AG04450 (cell line): ENCODE measurements around the gene EFNA5. TPM values are rescaled to one million over a fixed set of nuclear protein-coding genes. Genes with fewer than 3 reads are reported as not detected.

Experiments
- CTCF ChIA-PET: fragments of 300-600, 350-600 bp; formaldehyde crosslinking; extraction: SDS; loops from one replicate; lab custom pipeline; 2022; ENCODE audit warnings: antibody characterized with exemption, inconsistent platforms; lab: Charles Lee
- POLR2A ChIA-PET: fragments of 350-600 bp; formaldehyde crosslinking; extraction: SDS; loops from one replicate; lab custom pipeline; 2021; ENCODE audit warnings: antibody characterized with exemption, inconsistent platforms; lab: Yijun Ruan, JAX
- DNase-seq: peaks from one replicate; pipeline ENCODE4 v3.0.0-alpha.2; 2011; ENCODE audit warnings: low read depth, low spot score
- H3K27ac ChIP-seq: one replicate; pipeline ENCODE4 v1.5.1; 2012; ENCODE audit warnings: low read depth, low read length, control low read depth
- H3K27me3 ChIP-seq: one replicate; pipeline ENCODE4 v1.6.0; 2012; ENCODE audit warnings: low read length; ENCODE audit not compliant: control insufficient read depth, insufficient read depth
- H3K4me3 ChIP-seq: 2 replicates; pipeline ENCODE4 v1.5.1; 2011; ENCODE audit warnings: mild to moderate bottlenecking, low read depth, low read length, control low read depth
- H3K9me3 ChIP-seq: 2 replicates; pipeline ENCODE4 v1.5.1; 2012; ENCODE audit warnings: low read length; ENCODE audit not compliant: control insufficient read depth, insufficient read depth
- CTCF ChIP-seq: IDR thresholded peaks from 2 replicates; pipeline ENCODE4 v1.5.1; 2011; ENCODE audit warnings: low read depth, low read length, control low read depth, inconsistent platforms
- polyA plus RNA-seq: library from polyadenylated mRNA; depleted of rRNA; stranded (reverse); fragments of >200 nt; gene quantifications from 2 replicates; pipeline ENCODE4 v1.2.3, GENCODE V29; 2011

EFNA5 gene
- polyA plus RNA-seq, 1 experiment, result 3.0 TPM

DNA sequence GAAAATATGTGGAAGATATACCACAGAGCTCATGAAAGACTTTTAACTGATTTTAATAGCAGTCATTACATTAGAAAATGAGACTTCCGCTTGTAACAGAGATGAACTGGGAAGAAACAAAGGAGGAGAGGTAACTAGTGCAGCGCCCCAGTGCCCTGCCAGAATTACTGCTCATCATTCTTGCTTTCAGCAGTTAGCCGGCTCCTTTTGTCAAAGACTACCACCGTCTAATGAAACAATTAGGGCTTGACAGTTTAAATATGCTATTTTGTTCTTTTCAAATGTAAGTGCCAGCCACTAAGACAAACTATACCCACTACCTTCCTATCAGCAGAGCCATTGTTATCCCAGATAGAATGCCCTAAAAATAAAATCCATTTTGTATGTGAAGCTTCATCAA lies 328.4 kb downstream of the EFNA5 start:
- Histone ChIP-seq H3K9me3 (no peaks in the 10 kb centered on the region), H3K27ac (no peak overlapping the region), H3K4me3 (no peak overlapping the region), H3K27me3 (no peaks in the 10 kb centered on the region)
- no peak for DNase-seq
- ChIA-PET POLR2A (no interaction called here), CTCF (interaction anchor here (1.2 kb wide), 1 partner anchor 13 kb away, joined by 3 read pairs; no protein-coding TSS in a partner anchor)
- no peak for TF ChIP-seq CTCF

GRCh38 chr5:107341376-107342084 lies 329.2 kb downstream of the EFNA5 start:
- DNase-seq, result no peak
- ChIA-PET CTCF (interaction anchor here (1.2 kb wide), 1 partner anchor 13 kb away, joined by 3 read pairs; no protein-coding TSS in a partner anchor), POLR2A (no interaction called here)
- Histone ChIP-seq H3K9me3 (no peaks in the 10 kb centered on the region), H3K27me3 (no peaks in the 10 kb centered on the region), H3K27ac (no peak overlapping the region), H3K4me3 (no peak overlapping the region)
- no peak for TF ChIP-seq CTCF

- no peaks in the 10 kb centered on the region for H3K9me3 ChIP-seq
- no peak overlapping the region for H3K27ac ChIP-seq
- DNase-seq, result no peak
- TF ChIP-seq CTCF, result no peak
- no peak overlapping the region for H3K4me3 ChIP-seq
- POLR2A ChIA-PET, result no interaction called here
- CTCF ChIA-PET, result no interaction called here
- no peaks in the 10 kb centered on the region for H3K27me3 ChIP-seq
Measured at GRCh38 chr5:107340631-107341030, 330.1 kb downstream of the EFNA5 start.

- CTCF ChIA-PET, result no interaction called here
- Histone ChIP-seq H3K27ac (no peak overlapping the region), H3K27me3 (no peaks in the 10 kb centered on the region), H3K9me3 (no peaks in the 10 kb centered on the region), H3K4me3 (no peak overlapping the region)
- no peak for TF ChIP-seq CTCF
- POLR2A ChIA-PET, result no interaction called here
- no peak for DNase-seq
Measured at GRCh38 chr5:107338335-107338734, 332.4 kb downstream of the EFNA5 start.

GRCh38 chr5:107337281-107337680 lies 333.5 kb downstream of the EFNA5 start:
- Histone ChIP-seq H3K27me3 (no peaks in the 10 kb centered on the region), H3K9me3 (no peaks in the 10 kb centered on the region), H3K4me3 (no peak overlapping the region), H3K27ac (no peak overlapping the region)
- no peak for DNase-seq
- CTCF ChIA-PET, result interaction anchor here (0.6 to 0.7 kb wide), 2 partner anchors 235 to 335 kb away, joined by 3 to 4 read pairs; no protein-coding TSS in a partner anchor
- POLR2A ChIA-PET, result no interaction called here
- TF ChIP-seq CTCF, result no peak
